ENCODE data around the gene GRB10.

The GRB10 gene

GRCh38 chr7:50685135-50686065 lies 97.3 kb downstream of the GRB10 start:
- peaks cover 41 to 53% (median 48%) of the 10 kb centered on the region in 10 experiments for H3K4me1 ChIP-seq
- peak overlapping the region in 6 of 11 experiments; percentile 25 to 57 (median 38); a peak in 7 of 22 replicates for H3K4me2 ChIP-seq

GRCh38 chr7:50684713-50685075 lies 98.0 kb downstream of the GRB10 start:
- no peak overlapping the region for H3K9ac ChIP-seq
- TF ChIP-seq Cebpa-rat (IDR thresholded peaks at IDR 0.05), result no peak
- H3K4me1 ChIP-seq, result peaks cover 41 to 58% (median 52%) of the 10 kb centered on the region in 10 experiments
- H3K36me3 ChIP-seq, result peaks cover 26 to 68% (median 53%) of the 10 kb centered on the region in 11 experiments
- peaks cover 0 to 10% (median 0%) of the 10 kb centered on the region in 11 experiments; a peak in 8 of 22 replicates for H3K9me3 ChIP-seq (replicated peaks in 1 of 11)
- no peaks in the 10 kb centered on the region for H3K27me3 ChIP-seq
- H4K20me1 ChIP-seq, result peaks cover 11 to 83% (median 33%) of the 10 kb centered on the region in 11 experiments; a peak in 17 of 22 replicates
- H3K4me2 ChIP-seq, result peak overlapping the region; percentile 25 to 57 (median 41); a peak in 16 of 22 replicates
- no peak overlapping the region for H3K27ac ChIP-seq
- no peak overlapping the region for H3K4me3 ChIP-seq

More at GRCh38 chr7:50685135-50686065, 97.3 kb downstream of the GRB10 start:
- Histone ChIP-seq H3K9me3 (replicated peaks in 1 of 11) (peaks cover 0 to 10% (median 0%) of the 10 kb centered on the region in 11 experiments; a peak in 8 of 22 replicates), H4K20me1 (peaks cover 9 to 77% (median 30%) of the 10 kb centered on the region in 11 experiments; a peak in 15 of 22 replicates), H3K9ac (no peak overlapping the region), H3K27ac (no peak overlapping the region; a peak in 1 of 22 replicates), H3K27me3 (no peaks in the 10 kb centered on the region), H3K4me3 (no peak overlapping the region), H3K36me3 (peaks cover 28 to 75% (median 56%) of the 10 kb centered on the region in 11 experiments)
- no peak for TF ChIP-seq Cebpa-rat (IDR thresholded peaks at IDR 0.05)

GRCh38 chr7:50684011-50684712 lies 98.5 kb downstream of the GRB10 start:
- Histone ChIP-seq H3K4me3 (no peak overlapping the region), H3K4me2 (peak overlapping the region; percentile 25 to 57 (median 41); a peak in 16 of 22 replicates), H3K4me1 (peaks cover 39 to 57% (median 49%) of the 10 kb centered on the region in 10 experiments), H3K9ac (no peak overlapping the region), H3K36me3 (peaks cover 23 to 63% (median 47%) of the 10 kb centered on the region in 11 experiments), H4K20me1 (peaks cover 13 to 85% (median 35%) of the 10 kb centered on the region in 11 experiments; a peak in 17 of 22 replicates), H3K27ac (no peak overlapping the region), H3K9me3 (replicated peaks in 1 of 11) (peaks cover 0 to 10% (median 0%) of the 10 kb centered on the region in 11 experiments; a peak in 8 of 22 replicates), H3K27me3 (no peaks in the 10 kb centered on the region)
- no peak for TF ChIP-seq Cebpa-rat (IDR thresholded peaks at IDR 0.05)

GRCh38 chr7:50682573-50682972 lies 100.1 kb downstream of the GRB10 start:
- H3K27ac ChIP-seq, result no peak overlapping the region
- no peak for TF ChIP-seq Cebpa-rat (IDR thresholded peaks at IDR 0.05)
- peaks cover 0 to 10% (median 0%) of the 10 kb centered on the region in 11 experiments; a peak in 8 of 22 replicates for H3K9me3 ChIP-seq (replicated peaks in 1 of 11)
- peak overlapping the region in 1 of 11 experiments; percentile 63; a peak in 1 of 22 replicates for H3K4me2 ChIP-seq
- no peak overlapping the region for H3K4me3 ChIP-seq
- no peak overlapping the region for H3K9ac ChIP-seq
- H3K27me3 ChIP-seq, result no peaks in the 10 kb centered on the region
- peaks cover 20 to 52% (median 36%) of the 10 kb centered on the region in 11 experiments for H3K36me3 ChIP-seq
- peaks cover 9 to 85% (median 39%) of the 10 kb centered on the region in 11 experiments; a peak in 18 of 22 replicates for H4K20me1 ChIP-seq
- peaks cover 23 to 53% (median 38%) of the 10 kb centered on the region in 10 experiments for H3K4me1 ChIP-seq

- no peak overlapping the region for H3K4me3 ChIP-seq
- peaks cover 15 to 48% (median 34%) of the 10 kb centered on the region in 11 experiments for H3K36me3 ChIP-seq
- peak overlapping the region in 4 of 11 experiments; percentile 5 to 15 (median 11); a peak in 4 of 22 replicates for H3K27ac ChIP-seq
- no peak for TF ChIP-seq Cebpa-rat (IDR thresholded peaks at IDR 0.05)
- H3K9me3 ChIP-seq (replicated peaks in 1 of 11), result peaks cover 0 to 10% (median 0%) of the 10 kb centered on the region in 11 experiments; a peak in 8 of 22 replicates
- peak overlapping the region; percentile 27 to 69 (median 56); a peak in 20 of 22 replicates for H3K4me2 ChIP-seq
- H4K20me1 ChIP-seq, result peaks cover 9 to 85% (median 44%) of the 10 kb centered on the region in 11 experiments; a peak in 18 of 22 replicates
- H3K4me1 ChIP-seq, result peaks cover 21 to 53% (median 38%) of the 10 kb centered on the region in 10 experiments
- no peak overlapping the region; a peak in 2 of 22 replicates for H3K9ac ChIP-seq
- H3K27me3 ChIP-seq, result no peaks in the 10 kb centered on the region
Measured at GRCh38 chr7:50682079-50682478, 100.6 kb downstream of the GRB10 start.

- H3K4me2 ChIP-seq, result peak overlapping the region; percentile 27 to 69 (median 56); a peak in 20 of 22 replicates
- H3K9me3 ChIP-seq (replicated peaks in 1 of 11), result peaks cover 0 to 10% (median 0%) of the 10 kb centered on the region in 11 experiments; a peak in 8 of 22 replicates
- H3K36me3 ChIP-seq, result peaks cover 10 to 42% (median 30%) of the 10 kb centered on the region in 11 experiments; a peak in 18 of 22 replicates
- TF ChIP-seq Cebpa-rat (IDR thresholded peaks at IDR 0.05), result no peak
- H4K20me1 ChIP-seq, result peaks cover 9 to 86% (median 49%) of the 10 kb centered on the region in 11 experiments; a peak in 18 of 22 replicates
- peaks cover 21 to 53% (median 38%) of the 10 kb centered on the region in 10 experiments for H3K4me1 ChIP-seq
- no peak overlapping the region; a peak in 2 of 22 replicates for H3K9ac ChIP-seq
- H3K4me3 ChIP-seq, result no peak overlapping the region
- no peaks in the 10 kb centered on the region for H3K27me3 ChIP-seq
- peak overlapping the region in 4 of 11 experiments; percentile 5 to 15 (median 11); a peak in 4 of 22 replicates for H3K27ac ChIP-seq
Measured at GRCh38 chr7:50681432-50682045, 101.2 kb downstream of the GRB10 start.

- Histone ChIP-seq H3K9me3 (replicated peaks in 1 of 11) (peaks cover 0 to 9% (median 0%) of the 10 kb centered on the region in 11 experiments; a peak in 7 of 22 replicates), H3K4me2 (no peak overlapping the region), H3K27me3 (no peaks in the 10 kb centered on the region), H3K27ac (no peak overlapping the region), H3K4me3 (no peak overlapping the region), H4K20me1 (peaks cover 16 to 89% (median 60%) of the 10 kb centered on the region in 11 experiments; a peak in 19 of 22 replicates), H3K4me1 (peaks cover 13 to 50% (median 31%) of the 10 kb centered on the region in 10 experiments), H3K9ac (no peak overlapping the region), H3K36me3 (peaks cover 10 to 45% (median 26%) of the 10 kb centered on the region in 11 experiments)
- TF ChIP-seq Cebpa-rat (IDR thresholded peaks at IDR 0.05), result no peak
Measured at GRCh38 chr7:50679218-50680007, 103.3 kb downstream of the GRB10 start.
